GM21526 (cell line): Measurements from ENCODE around the gene HK2.
"Not testable (repeated sequence)": the region's sequence is repeated elsewhere in the genome, so short reads cannot be mapped to it uniquely, and the experiment has no call there.

Experiments
- ATAC-seq: cut with Tn5 transposase; IDR thresholded peaks from one replicate; pipeline ENCODE4 v1.9.1; 2021; ENCODE audit warnings: moderate library complexity; ENCODE audit not compliant: unreplicated experiment, low FRiP score

The HK2 gene

GRCh38 chr2:74876081-74876886 lies 42.4 kb downstream of the HK2 start:
- no peak for ATAC-seq

- ATAC-seq, result no peak
Observed at GRCh38 chr2:74877376-74877775, 43.4 kb downstream of the HK2 start.

- ATAC-seq, result no peak
Observed at GRCh38 chr2:74877781-74878433, 44.0 kb downstream of the HK2 start.

- ATAC-seq, result no peak
Observed at GRCh38 chr2:74878551-74878950, 44.6 kb downstream of the HK2 start.

- ATAC-seq, result no peak
Observed at GRCh38 chr2:74880054-74880728, 46.3 kb downstream of the HK2 start.

- no peak for ATAC-seq
Observed at GRCh38 chr2:74881176-74881575, 47.2 kb downstream of the HK2 start.

GRCh38 chr2:74881626-74882298 lies 47.8 kb downstream of the HK2 start:
- ATAC-seq, result no peak

- no peak for ATAC-seq
Observed at GRCh38 chr2:74882299-74882687, 48.4 kb downstream of the HK2 start.

- ATAC-seq, result no peak
Observed at GRCh38 chr2:74883011-74883410, 49.1 kb downstream of the HK2 start.

GRCh38 chr2:74884118-74884762 lies 50.3 kb downstream of the HK2 start:
- ATAC-seq, result no peak

GRCh38 chr2:74884866-74885265 lies 50.9 kb downstream of the HK2 start:
- no peak for ATAC-seq

- no peak for ATAC-seq
Observed at GRCh38 chr2:74886251-74886650, 52.3 kb downstream of the HK2 start.

- no peak for ATAC-seq
Observed at GRCh38 chr2:74886811-74887210, 52.9 kb downstream of the HK2 start.

- ATAC-seq, result no peak
Observed at GRCh38 chr2:74887445-74887951, 53.6 kb downstream of the HK2 start.

- ATAC-seq, result no peak
Observed at GRCh38 chr2:74887960-74888700, 54.2 kb downstream of the HK2 start.

GRCh38 chr2:74889159-74889558 lies 55.2 kb downstream of the HK2 start:
- no peak for ATAC-seq

GRCh38 chr2:74890711-74891110 lies 56.8 kb downstream of the HK2 start:
- ATAC-seq, result no peak

- no peak for ATAC-seq
Observed at GRCh38 chr2:74891136-74891764, 57.3 kb downstream of the HK2 start.

- not testable (repeated sequence) for ATAC-seq
Observed at GRCh38 chr2:74891816-74892215, 57.9 kb downstream of the HK2 start.
